Endothelial cell (in vitro differentiated cells): ENCODE measurements around the gene RALA. TPM values are rescaled to one million over a fixed set of nuclear protein-coding genes. Genes with fewer than 3 reads are reported as not detected.

Experiments used
- DNase-seq: peaks from one replicate; pipeline ENCODE4 v3.0.0; 2021; ENCODE audit warnings: low spot score
- H3K27ac Mint-ChIP-seq: one replicate; pipeline ENCODE4 v1.8.0; 2021; ENCODE audit warnings: mixed read lengths, inconsistent platforms; ENCODE audit not compliant: unreplicated experiment
- H3K27me3 Mint-ChIP-seq: one replicate; pipeline ENCODE4 v1.8.0; 2021; ENCODE audit warnings: mild to moderate bottlenecking, moderate library complexity, mixed read lengths, inconsistent platforms; ENCODE audit not compliant: unreplicated experiment
- H3K36me3 Mint-ChIP-seq: one replicate; pipeline ENCODE4 v1.8.0; 2021; ENCODE audit warnings: mild to moderate bottlenecking, low read depth, mixed read lengths, inconsistent platforms; ENCODE audit not compliant: unreplicated experiment
- H3K4me1 Mint-ChIP-seq: one replicate; pipeline ENCODE4 v1.8.0; 2021; ENCODE audit warnings: mild to moderate bottlenecking, mixed read lengths, inconsistent platforms; ENCODE audit not compliant: unreplicated experiment
- H3K4me3 Mint-ChIP-seq: one replicate; pipeline ENCODE4 v1.8.0; 2021; ENCODE audit warnings: mild to moderate bottlenecking, mixed read lengths, inconsistent platforms; ENCODE audit not compliant: unreplicated experiment
- H3K9me3 Mint-ChIP-seq: one replicate; pipeline ENCODE4 v1.8.0; 2021; ENCODE audit warnings: mixed read lengths, inconsistent platforms; ENCODE audit not compliant: unreplicated experiment
- total RNA-seq: library from RNA; stranded (reverse); fragmentation: NEBNext Ultra II Directional; extraction: Animal tissue kit (Norgen Biotek cat#: 25700); gene quantifications from one replicate; pipeline ENCODE4 v1.2.1, GENCODE V29; 2021; ENCODE audit not compliant: unreplicated experiment
- TF ChIP-seq, protein P1 (sequence below): fragments of 200-600 bp; sonication (generic); IDR thresholded peaks from one replicate; pipeline ENCODE4 v1.5.0; 2021; ENCODE audit warnings: antibody characterized with exemption; ENCODE audit not compliant: unreplicated experiment

The RALA gene
- total RNA-seq, 1 donor from 2014 or later = 202 TPM

GRCh38 chr7:39609935-39610263, 13.5 kb upstream of the RALA start:
- no peak for DNase-seq
- TF ChIP-seq, protein P1, sequence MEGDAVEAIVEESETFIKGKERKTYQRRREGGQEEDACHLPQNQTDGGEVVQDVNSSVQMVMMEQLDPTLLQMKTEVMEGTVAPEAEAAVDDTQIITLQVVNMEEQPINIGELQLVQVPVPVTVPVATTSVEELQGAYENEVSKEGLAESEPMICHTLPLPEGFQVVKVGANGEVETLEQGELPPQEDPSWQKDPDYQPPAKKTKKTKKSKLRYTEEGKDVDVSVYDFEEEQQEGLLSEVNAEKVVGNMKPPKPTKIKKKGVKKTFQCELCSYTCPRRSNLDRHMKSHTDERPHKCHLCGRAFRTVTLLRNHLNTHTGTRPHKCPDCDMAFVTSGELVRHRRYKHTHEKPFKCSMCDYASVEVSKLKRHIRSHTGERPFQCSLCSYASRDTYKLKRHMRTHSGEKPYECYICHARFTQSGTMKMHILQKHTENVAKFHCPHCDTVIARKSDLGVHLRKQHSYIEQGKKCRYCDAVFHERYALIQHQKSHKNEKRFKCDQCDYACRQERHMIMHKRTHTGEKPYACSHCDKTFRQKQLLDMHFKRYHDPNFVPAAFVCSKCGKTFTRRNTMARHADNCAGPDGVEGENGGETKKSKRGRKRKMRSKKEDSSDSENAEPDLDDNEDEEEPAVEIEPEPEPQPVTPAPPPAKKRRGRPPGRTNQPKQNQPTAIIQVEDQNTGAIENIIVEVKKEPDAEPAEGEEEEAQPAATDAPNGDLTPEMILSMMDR = no peak
- peaks cover 5% of the 10 kb centered on the region for H3K27me3 Mint-ChIP-seq
- no peak overlapping the region for H3K4me3 Mint-ChIP-seq
- H3K27ac Mint-ChIP-seq = peak overlapping the region; percentile 95
- peaks cover 73% of the 10 kb centered on the region for H3K4me1 Mint-ChIP-seq
- no peaks in the 10 kb centered on the region for H3K9me3 Mint-ChIP-seq
- no peaks in the 10 kb centered on the region for H3K36me3 Mint-ChIP-seq

DNA sequence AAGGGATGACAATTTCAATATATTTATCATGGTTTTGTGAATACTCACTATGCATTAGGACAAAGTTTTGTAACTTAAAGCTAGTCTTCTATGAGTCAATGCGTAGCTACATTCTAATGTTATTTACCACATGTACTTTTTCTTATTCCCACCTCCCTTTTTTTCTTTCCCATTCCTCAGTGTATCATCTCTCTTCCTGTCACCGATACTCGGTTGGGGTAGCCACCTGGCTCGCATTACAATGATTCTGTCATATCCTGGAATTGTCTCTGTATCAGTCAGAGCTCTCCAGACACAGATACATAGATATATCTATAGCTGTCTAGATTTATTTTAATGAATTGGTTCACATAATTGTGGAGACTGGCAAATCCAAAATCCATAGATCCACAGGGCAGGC, 9.8 kb upstream of the RALA start:
- TF ChIP-seq, protein P1 = no peak
- H3K27me3 Mint-ChIP-seq = peaks cover 1% of the 10 kb centered on the region
- peak overlapping the region; percentile 85 for H3K27ac Mint-ChIP-seq
- no peak for DNase-seq
- peak overlapping the region; percentile 50 for H3K4me3 Mint-ChIP-seq
- H3K36me3 Mint-ChIP-seq = no peaks in the 10 kb centered on the region
- H3K4me1 Mint-ChIP-seq = peaks cover 43% of the 10 kb centered on the region
- H3K9me3 Mint-ChIP-seq = no peaks in the 10 kb centered on the region

GRCh38 chr7:39614299-39614698, 9.1 kb upstream of the RALA start:
- Mint-ChIP-seq H3K27ac (peak overlapping the region; percentile 85), H3K27me3 (peaks cover 1% of the 10 kb centered on the region), H3K4me1 (peaks cover 38% of the 10 kb centered on the region), H3K9me3 (no peaks in the 10 kb centered on the region), H3K4me3 (no peak overlapping the region), H3K36me3 (no peaks in the 10 kb centered on the region)
- TF ChIP-seq, protein P1 = no peak
- DNase-seq = no peak

DNA sequence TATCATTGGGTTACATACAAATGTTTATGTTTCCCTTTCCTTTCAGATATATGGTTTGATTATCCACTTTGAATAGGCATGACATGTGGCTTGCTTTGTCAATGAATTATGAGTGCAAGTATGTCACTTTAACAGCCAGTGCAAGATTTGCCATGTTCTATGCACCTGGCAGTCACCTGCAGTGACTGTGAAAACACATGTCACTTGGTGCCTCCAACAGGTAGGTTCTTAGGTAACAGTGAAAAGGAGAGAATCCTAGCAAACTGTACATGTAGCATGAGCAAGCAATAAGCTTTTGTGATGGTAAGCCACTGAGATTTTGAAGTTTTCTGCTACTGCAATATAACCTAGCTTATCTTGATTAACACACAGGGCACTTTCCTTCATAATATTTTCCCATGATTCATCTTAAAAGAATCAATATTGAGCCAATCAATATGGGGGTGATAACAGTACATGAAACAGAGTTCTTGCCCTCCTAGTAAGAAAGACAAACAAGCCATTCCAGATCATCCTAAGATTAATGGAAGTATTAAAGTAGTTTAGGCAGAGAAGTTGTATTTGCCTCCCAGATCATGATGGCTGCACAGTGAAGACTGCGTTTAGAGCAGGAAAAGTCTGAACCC, 7.9 kb upstream of the RALA start:
- Mint-ChIP-seq H3K27ac (no peak overlapping the region), H3K4me1 (peaks cover 29% of the 10 kb centered on the region), H3K4me3 (no peak overlapping the region), H3K36me3 (no peaks in the 10 kb centered on the region), H3K27me3 (no peaks in the 10 kb centered on the region), H3K9me3 (no peaks in the 10 kb centered on the region)
- no peak for DNase-seq
- TF ChIP-seq, protein P1 = no peak

- no peaks in the 10 kb centered on the region for H3K9me3 Mint-ChIP-seq
- no peaks in the 10 kb centered on the region for H3K27me3 Mint-ChIP-seq
- H3K36me3 Mint-ChIP-seq = no peaks in the 10 kb centered on the region
- no peak for DNase-seq
- TF ChIP-seq, protein P1 = no peak
- H3K27ac Mint-ChIP-seq = no peak overlapping the region
- no peak overlapping the region for H3K4me3 Mint-ChIP-seq
- H3K4me1 Mint-ChIP-seq = peaks cover 22% of the 10 kb centered on the region
Observed at GRCh38 chr7:39616138-39616537, 7.2 kb upstream of the RALA start.
